Duodenal mucosa (tissue), 2 donors: ENCODE results near the gene VAV2.

ENCODE experiments used
- H3K27ac ChIP-seq: one replicate; pipeline ENCODE4 v1.7.0; 2013; ENCODE audit warnings: low read depth, low read length
- H3K27me3 ChIP-seq, 2 donors: one replicate each; pipeline ENCODE4 v1.7.0; 2013; ENCODE audit warnings: low read length in 2 of 2, control low read depth in 1 of 2; ENCODE audit not compliant: insufficient read depth in 2 of 2, control insufficient read depth in 1 of 2
- H3K36me3 ChIP-seq, 2 donors: one replicate each; pipeline ENCODE4 v1.7.0; 2013; ENCODE audit warnings: low read length in 2 of 2, control low read depth in 1 of 2; ENCODE audit not compliant: insufficient read depth in 2 of 2, control insufficient read depth in 1 of 2
- H3K4me1 ChIP-seq, 2 donors: one replicate each; pipeline ENCODE4 v1.7.0; 2013; ENCODE audit warnings: low read length in 2 of 2, control low read depth in 1 of 2; ENCODE audit not compliant: insufficient read depth in 2 of 2, control insufficient read depth in 1 of 2
- H3K4me3 ChIP-seq, 2 donors: one replicate each; pipeline ENCODE4 v1.7.0; 2013; ENCODE audit warnings: low read length in 2 of 2, low read depth in 1 of 2
- H3K9ac ChIP-seq, 2 donors: one replicate each; pipeline ENCODE4 v1.7.0; 2013; ENCODE audit warnings: low read length in 2 of 2, low read depth in 1 of 2
- H3K9me3 ChIP-seq, 2 donors: one replicate each; pipeline ENCODE4 v1.7.0; 2013; ENCODE audit warnings: low read length in 2 of 2, control low read depth in 1 of 2; ENCODE audit not compliant: control insufficient read depth in 1 of 2

Gene VAV2

GRCh38 chr9:133783331-133783731, 208.8 kb downstream of the VAV2 start:
- Histone ChIP-seq H3K9ac (no peak overlapping the region), H3K27ac (no peak overlapping the region), H3K36me3 (peaks cover 30 to 63% of the 10 kb centered on the region in 2 donors), H3K27me3 (no peaks in the 10 kb centered on the region), H3K4me3 (no peak overlapping the region), H3K4me1 (peaks cover 5 to 14% of the 10 kb centered on the region in 2 donors), H3K9me3 (no peaks in the 10 kb centered on the region)

GRCh38 chr9:133782157-133783130, 209.7 kb downstream of the VAV2 start:
- no peak overlapping the region for H3K4me3 ChIP-seq
- H3K27ac ChIP-seq = no peak overlapping the region
- no peak overlapping the region for H3K9ac ChIP-seq
- no peaks in the 10 kb centered on the region for H3K27me3 ChIP-seq
- no peaks in the 10 kb centered on the region for H3K9me3 ChIP-seq
- H3K36me3 ChIP-seq = peaks cover 30 to 69% of the 10 kb centered on the region in 2 donors
- peaks cover 0 to 5% of the 10 kb centered on the region in 2 donors for H3K4me1 ChIP-seq

GRCh38 chr9:133781828-133782135, 210.3 kb downstream of the VAV2 start:
- Histone ChIP-seq H3K27me3 (no peaks in the 10 kb centered on the region), H3K4me1 (no peaks in the 10 kb centered on the region), H3K4me3 (no peak overlapping the region), H3K9me3 (no peaks in the 10 kb centered on the region), H3K36me3 (peaks cover 35 to 71% of the 10 kb centered on the region in 2 donors), H3K9ac (no peak overlapping the region), H3K27ac (no peak overlapping the region)

DNA sequence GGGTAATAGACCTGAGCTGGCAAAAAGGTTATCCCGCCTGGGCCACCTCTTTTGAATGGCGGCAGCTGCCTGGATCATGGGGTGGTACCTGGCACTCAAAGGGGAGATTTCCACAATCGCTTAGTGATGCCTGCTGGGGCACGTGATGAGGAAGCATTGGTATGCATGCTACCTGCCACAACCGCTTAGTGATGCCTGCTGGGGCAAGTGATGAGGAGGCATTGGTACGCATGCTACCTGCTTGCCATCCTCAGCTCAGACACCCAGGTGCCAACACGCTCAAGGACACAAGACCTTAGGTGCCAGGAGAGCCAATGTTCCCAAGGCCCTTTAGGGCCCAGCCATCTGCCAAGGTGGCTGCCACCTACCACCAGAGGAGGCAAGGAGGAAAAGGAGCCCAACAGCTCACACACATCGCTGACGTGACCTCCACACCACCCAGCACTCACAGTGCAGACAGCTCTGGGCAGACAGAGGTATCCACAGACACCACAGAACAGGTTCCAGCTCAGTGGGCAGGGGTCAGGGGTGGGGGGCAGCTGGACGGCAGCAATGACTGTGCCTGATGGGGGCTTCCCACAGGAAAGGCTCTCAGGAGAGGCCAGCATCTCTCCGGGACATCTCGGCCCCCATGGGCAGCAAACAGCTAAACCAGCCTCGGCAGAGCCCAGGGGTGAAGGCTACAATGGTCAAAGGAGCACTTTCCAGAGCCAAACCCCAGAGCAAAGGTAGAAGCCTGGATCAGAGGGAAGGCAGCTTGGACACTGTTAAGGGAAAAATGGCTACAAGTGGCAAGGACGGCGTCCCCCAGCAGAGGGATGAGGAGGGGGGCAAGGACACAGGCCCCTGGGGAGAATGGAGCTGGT, 210.9 kb downstream of the VAV2 start:
- Histone ChIP-seq H3K9ac (no peak overlapping the region), H3K4me3 (no peak overlapping the region), H3K9me3 (no peaks in the 10 kb centered on the region), H3K36me3 (peaks cover 38 to 73% of the 10 kb centered on the region in 2 donors), H3K27me3 (no peaks in the 10 kb centered on the region), H3K27ac (no peak overlapping the region), H3K4me1 (no peaks in the 10 kb centered on the region)

DNA sequence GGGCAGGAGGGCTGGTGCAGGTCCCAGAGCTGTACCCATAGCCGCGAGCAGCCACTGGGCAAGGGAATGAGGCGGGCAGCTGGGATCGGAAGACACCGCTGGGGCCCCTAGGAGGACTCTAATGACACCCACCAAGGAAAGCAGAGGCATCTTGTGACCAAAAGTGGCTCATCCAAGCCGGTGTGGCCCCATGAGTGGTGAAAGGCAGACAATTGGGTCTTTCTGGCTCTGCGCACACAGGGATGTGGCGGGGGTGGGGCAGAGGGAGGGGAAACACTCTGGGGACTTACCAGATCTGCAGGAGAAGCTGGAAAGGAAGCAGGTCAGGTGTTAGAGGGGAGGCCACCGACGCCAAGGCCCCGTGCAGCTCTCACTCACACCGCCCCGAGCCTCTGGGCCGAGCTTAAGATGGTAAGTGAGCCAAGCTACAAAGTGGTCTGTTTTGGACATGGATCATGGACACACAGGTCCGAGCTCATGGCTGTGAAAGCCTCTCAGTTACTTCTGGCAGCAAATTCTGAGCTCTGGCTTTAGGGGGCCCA, 211.6 kb downstream of the VAV2 start:
- Histone ChIP-seq H3K27ac (no peak overlapping the region), H3K27me3 (no peaks in the 10 kb centered on the region), H3K4me3 (no peak overlapping the region), H3K9me3 (no peaks in the 10 kb centered on the region), H3K4me1 (no peaks in the 10 kb centered on the region), H3K36me3 (peaks cover 31 to 72% of the 10 kb centered on the region in 2 donors), H3K9ac (no peak overlapping the region)

DNA sequence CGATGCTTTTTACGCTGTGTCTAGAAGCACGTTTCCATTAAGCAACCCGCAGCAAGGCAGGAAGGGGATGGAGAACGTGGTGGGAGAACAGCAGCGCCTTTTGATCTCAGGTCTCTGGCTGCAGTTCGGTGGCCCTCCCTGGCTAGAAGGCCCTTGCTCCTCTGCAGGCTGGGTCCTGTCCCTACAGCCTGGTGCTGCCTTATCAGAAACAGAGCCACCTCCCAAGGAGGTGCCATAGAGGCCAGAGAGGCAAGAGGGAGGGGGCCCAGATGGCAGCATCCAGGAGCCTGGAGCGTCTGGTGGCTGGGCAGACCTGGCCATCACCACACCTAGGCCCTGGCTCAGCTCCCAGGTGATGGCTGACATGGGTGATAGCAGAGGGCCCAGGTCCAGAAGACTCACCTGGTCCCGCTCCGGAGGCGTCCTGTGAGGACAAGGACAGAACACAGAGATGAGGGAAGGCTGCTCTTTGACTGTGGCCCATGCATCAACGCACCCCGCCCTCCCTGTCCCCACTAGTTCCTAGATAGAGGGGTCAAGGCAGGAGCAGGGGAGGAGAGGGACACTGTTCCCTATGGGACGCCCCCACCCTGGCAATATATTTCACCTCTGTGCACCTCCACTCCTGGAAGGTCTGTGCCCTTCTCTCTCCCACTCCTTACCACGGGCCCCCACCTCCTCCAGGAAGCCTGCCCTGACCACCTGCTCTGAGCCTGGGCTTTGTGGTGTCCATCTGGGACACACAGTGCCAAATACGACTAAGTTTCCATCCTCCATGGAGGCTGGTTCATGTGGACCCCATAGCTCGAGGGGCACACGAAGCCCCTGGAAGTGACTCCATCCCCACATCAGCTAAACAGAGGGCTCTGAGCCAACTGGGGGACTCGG, 212.4 kb downstream of the VAV2 start:
- Histone ChIP-seq H3K36me3 (peaks cover 38 to 72% of the 10 kb centered on the region in 2 donors), H3K9ac (no peak overlapping the region), H3K27ac (no peak overlapping the region), H3K27me3 (no peaks in the 10 kb centered on the region), H3K4me3 (no peak overlapping the region), H3K4me1 (no peaks in the 10 kb centered on the region), H3K9me3 (peaks cover 0 to 3% of the 10 kb centered on the region in 2 donors)

- Histone ChIP-seq H3K27me3 (no peaks in the 10 kb centered on the region), H3K4me1 (no peaks in the 10 kb centered on the region), H3K4me3 (no peak overlapping the region), H3K36me3 (peaks cover 45 to 73% of the 10 kb centered on the region in 2 donors), H3K9me3 (peaks cover 0 to 10% of the 10 kb centered on the region in 2 donors), H3K27ac (no peak overlapping the region), H3K9ac (no peak overlapping the region)
These were observed 213.0 kb downstream of the VAV2 start for GRCh38 chr9:133779081-133779480.

GRCh38 chr9:133778336-133779013, 213.6 kb downstream of the VAV2 start:
- Histone ChIP-seq H3K4me3 (no peak overlapping the region), H3K27ac (no peak overlapping the region), H3K27me3 (no peaks in the 10 kb centered on the region), H3K9me3 (peaks cover 0 to 13% of the 10 kb centered on the region in 2 donors), H3K36me3 (peaks cover 51 to 76% of the 10 kb centered on the region in 2 donors), H3K9ac (no peak overlapping the region), H3K4me1 (no peaks in the 10 kb centered on the region)

- Histone ChIP-seq H3K36me3 (peaks cover 51 to 78% of the 10 kb centered on the region in 2 donors), H3K9ac (no peak overlapping the region), H3K4me3 (no peak overlapping the region), H3K27ac (no peak overlapping the region), H3K4me1 (no peaks in the 10 kb centered on the region), H3K27me3 (no peaks in the 10 kb centered on the region), H3K9me3 (peaks cover 0 to 13% of the 10 kb centered on the region in 2 donors)
These were observed 214.3 kb downstream of the VAV2 start for GRCh38 chr9:133777871-133778270.
